K562 (cell line): ENCODE measurements around the gene PACS2. TPM values are rescaled to one million over a fixed set of nuclear protein-coding genes. Genes with fewer than 3 reads are reported as not detected.

ENCODE experiments used
- ATAC-seq: fragments of 200-7000 bp; cut with Tn5 transposase; 3 replicates; pipeline ENCODE4 v1.9.1; 2020; ENCODE audit warnings: moderate library complexity
- BruUV-seq: library from RNA; stranded (reverse); fragments of 400-500 nt; replicated peaks from 2 replicates; lab custom pipeline; 2021; lab: Mats Ljungman, UMichigan
- CTCF ChIA-PET: fragments of 300-600 bp; formaldehyde crosslinking; extraction: SDS; loops from one replicate; lab custom pipeline; 2021; ENCODE audit warnings: low intra/inter-chr PET ratio; lab: Yijun Ruan, JAX
- POLR2A ChIA-PET: fragments of 300-600, 350-650 bp; sonication (Branson Sonifier 250); formaldehyde crosslinking; extraction: SDS; loops from one replicate; lab custom pipeline; 2021; ENCODE audit warnings: antibody characterized with exemption, inconsistent platforms; lab: Yijun Ruan, JAX
- DNase-seq, 4 experiments: peaks; one replicate each; pipeline versions ENCODE4 v3.0.0 to v3.0.0-alpha.2; 2011 to 2018; ENCODE audit warnings: low spot score in 3 of 4, mixed read lengths in 3 of 4; ENCODE audit errors: extremely low read depth in 1 of 4
- FAIRE-seq: peaks from 2 replicates; lab custom pipeline; 2011; peaks lifted over from hg19 to GRCh38; lab: Jason Lieb, UNC
- H2AFZ ChIP-seq: 2 replicates; pipeline ENCODE4 v1.6.0; 2011; ENCODE audit warnings: low read depth, low read length, control low read depth, inconsistent platforms
- H3K27ac ChIP-seq: fragments of 200-600 bp; 3 replicates; pipeline ENCODE4 v1.8.0; 2011; ENCODE audit warnings: low read depth, mild to moderate bottlenecking, control low read depth, inconsistent platforms, low read length, moderate library complexity, mixed read lengths; ENCODE audit errors: extremely low read depth
- H3K27me3 ChIP-seq, 2 experiments: fragments of 300-600 bp in 1 of 2; 2 replicates in 1 of 2; 3 replicates in 1 of 2; pipeline versions ENCODE4 v1.6.0 to v1.8.0; 2011; ENCODE audit warnings: inconsistent platforms in 2 of 2, low read length in 2 of 2, mild to moderate bottlenecking in 1 of 2, mixed read lengths in 1 of 2, moderate library complexity in 1 of 2; ENCODE audit not compliant: control insufficient read depth in 2 of 2, insufficient read depth in 2 of 2
- H3K36me3 ChIP-seq: fragments of 300-600 bp; 3 replicates; pipeline ENCODE4 v1.8.0; 2011; ENCODE audit warnings: mild to moderate bottlenecking, low read length, inconsistent platforms; ENCODE audit not compliant: control insufficient read depth, insufficient read depth
- H3K4me1 ChIP-seq, 2 experiments: fragments of 200-600 bp in 1 of 2; replicated peaks in 1 of 2; 2 replicates in 1 of 2; 3 replicates in 1 of 2; pipeline versions ENCODE4 v1.5.1 to v1.8.0; 2011; ENCODE audit warnings: inconsistent platforms in 2 of 2, low read length in 2 of 2, mild to moderate bottlenecking in 1 of 2, mixed read lengths in 1 of 2, moderate library complexity in 1 of 2; ENCODE audit not compliant: control insufficient read depth in 2 of 2, insufficient read depth in 2 of 2
- H3K4me2 ChIP-seq: 2 replicates; pipeline ENCODE4 v1.6.1; 2011; ENCODE audit warnings: low read length, control low read depth, inconsistent platforms, mixed read lengths; ENCODE audit not compliant: insufficient read depth
- H3K4me3 ChIP-seq: fragments of 200-600 bp; sonication (generic), shearing (Covaris generic); 2 replicates; pipeline ENCODE4 v1.5.1; 2016; ENCODE audit warnings: control low read depth, inconsistent platforms
- H3K79me2 ChIP-seq: fragments of 200-600 bp; 3 replicates; pipeline ENCODE4 v1.8.0; 2011; ENCODE audit warnings: low read length, inconsistent platforms; ENCODE audit not compliant: control insufficient read depth, insufficient read depth
- H3K9ac ChIP-seq, 2 experiments: 2 replicates each; pipeline versions ENCODE4 v1.6.0 to v1.6.1; 2011; ENCODE audit warnings: low read depth in 2 of 2, low read length in 2 of 2, control low read depth in 1 of 2, inconsistent platforms in 1 of 2, mild to moderate bottlenecking in 1 of 2, mixed read lengths in 1 of 2; ENCODE audit not compliant: insufficient read depth in 1 of 2
- H3K9me1 ChIP-seq: one replicate; pipeline ENCODE4 v1.6.0; 2011; ENCODE audit warnings: inconsistent platforms, mild to moderate bottlenecking, low read length, moderate library complexity; ENCODE audit not compliant: control insufficient read depth, insufficient read depth
- H3K9me3 ChIP-seq: replicated peaks from 2 replicates; pipeline ENCODE4 v1.5.1; 2011; ENCODE audit warnings: low read depth, low read length, inconsistent platforms; ENCODE audit not compliant: control insufficient read depth, insufficient read depth
- H4K20me1 ChIP-seq: replicated peaks from 2 replicates; pipeline ENCODE4 v1.6.1; 2011; ENCODE audit warnings: low read length, inconsistent platforms, mixed read lengths; ENCODE audit not compliant: control insufficient read depth, insufficient read depth
- MED1 ChIP-seq: sonication (generic); formaldehyde crosslinking; IDR thresholded peaks from 2 replicates; pipeline ENCODE4 v1.8.1; 2023; ENCODE audit warnings: missing genetic modification reagents, borderline replicate concordance
- RBFOX2 ChIP-seq: fragments of 200-400 bp; formaldehyde crosslinking; IDR thresholded peaks from 2 replicates; pipeline ENCODE4 v1.6.1; 2017; ENCODE audit warnings: low read depth, mild to moderate bottlenecking, low read length, moderate library complexity
- RERE ChIP-seq: sonication (generic); formaldehyde crosslinking; IDR thresholded peaks from 2 replicates; pipeline ENCODE4 v1.8.0; 2023; ENCODE audit warnings: missing genetic modification reagents, mild to moderate bottlenecking, borderline replicate concordance
- SREBF1 ChIP-seq: fragments of 150-350 bp; IDR thresholded peaks from 2 replicates; pipeline ENCODE4 v1.6.1; 2014; ENCODE audit warnings: antibody characterized with exemption, low read depth, low read length, borderline replicate concordance
- TEAD1 ChIP-seq, 2 experiments: fragments of 450-650 bp in 1 of 2; sonication (generic) in 1 of 2; formaldehyde crosslinking; IDR thresholded peaks; 2 replicates each; pipeline versions ENCODE4 v1.4.0 to v1.8.0; 2020 to 2022; ENCODE audit warnings: mild to moderate bottlenecking in 2 of 2, missing genetic modification reagents in 1 of 2
- VEZF1 ChIP-seq: fragments of 200-800 bp; sonication (Bioruptor generic); IDR thresholded peaks from 2 replicates; pipeline ENCODE4 v1.6.1; 2017; ENCODE audit warnings: missing genetic modification characterization, missing compliant biosample characterization
- WGBS: fragments of 100-300 bp; shearing (Covaris generic); methylation state at CpG from one replicate; pipeline ENCODE4 v1.1.6; 2016; ENCODE audit warnings: low coverage, mixed read lengths; ENCODE audit not compliant: insufficient coverage; ENCODE audit errors: missing lambda C conversion rate; 5-methylcytosine and 5-hydroxymethylcytosine counted together
- in situ Hi-C: fragments of 300-500 bp; cut with MboI; formaldehyde crosslinking; loops from 4 replicates; pipeline ENCODE4 v1.15.0; 2018; ENCODE audit warnings: inconsistent platforms, mixed read lengths
- intact Hi-C: fragments of 100-400 bp; cut with micrococcal nuclease; formaldehyde crosslinking; loops from 2 replicates; pipeline ENCODE4 v1.14.2; 2022
- polyA plus RNA-seq, 8 experiments: library from polyadenylated mRNA; depleted of rRNA in 4 of 8; stranded (reverse) in 5 of 8; unstranded in 3 of 8; fragments of >200 nt; fragmentation: Nextera tagmentation in 2 of 8; fragmentation: Illumina TruSeq in 1 of 8; extraction: Ambion mirVana in 2 of 8; extraction: Trizol in 1 of 8; gene quantifications; 2 replicates each; pipeline versions ENCODE4 v1.2.1 to v1.2.3, GENCODE V29; 2011 to 2014; ENCODE audit warnings: inconsistent platforms in 1 of 8, missing spikeins in 1 of 8
- total RNA-seq, 7 experiments: library from RNA; depleted of rRNA in 6 of 7; stranded (reverse); fragments of >200 nt in 6 of 7; fragmentation: Illumina TruSeq in 2 of 7; extraction: Trizol in 2 of 7; gene quantifications; 2 replicates each; pipeline versions ENCODE4 v1.2.1 to v1.2.3, GENCODE V29; 2011 to 2021; ENCODE audit warnings: low replicate concordance in 1 of 7

PACS2 gene
- total and polyA plus RNA-seq, 9 of the 15 experiments (the other 6 are each of a cell fraction or from before 2014, with no cell fraction given) = 0.11 to 20.8 (median 9.9) TPM

GRCh38 chr14:105437723-105438500 is 123.4 kb downstream of the PACS2 start:
- BruUV-seq = no TSS peak
- Histone ChIP-seq H4K20me1 (peaks cover 8% of the 10 kb centered on the region; the same call in 1 of the 2 replicates), H3K79me2 (peaks cover 63% of the 10 kb centered on the region), H3K9me3 (no peaks in the 10 kb centered on the region), H3K27me3 (no peaks in the 10 kb centered on the region), H3K4me3 (no peak overlapping the region), H3K9ac (no peak overlapping the region; a peak in 1 of 4 replicates), H3K9me1 (no peaks in the 10 kb centered on the region), H2AFZ (no peak overlapping the region), H3K4me1 (peaks cover 0 to 50% of the 10 kb centered on the region in 2 experiments; a peak in 2 of 5 replicates), H3K27ac (no peak overlapping the region), H3K36me3 (peaks cover 51% of the 10 kb centered on the region; the same call in 1 of the 3 replicates), H3K4me2 (no peak overlapping the region)
- no peak for ATAC-seq
- ChIA-PET CTCF (no interaction called here), POLR2A (interaction anchor here (0.5 to 0.7 kb wide), 2 partner anchors 19 to 44 kb away, joined by 3 read pairs; no protein-coding TSS in a partner anchor)
- 94% methylated on average over 9 of the region's 18 CpGs for WGBS
- in situ Hi-C loops = no loop called here
- FAIRE-seq = no peak
- intact Hi-C loops = no loop called here
- no peak for TF ChIP-seq VEZF1 (CRISPR knock-in tag)
- TF ChIP-seq RBFOX2 = 0 out of 2 replicates have a peak, but pooled peaks have one; percentile 11
- no peak for TF ChIP-seq SREBF1
- no peak for TF ChIP-seq RERE
- TF ChIP-seq MED1 = no peak
- TF ChIP-seq TEAD1 (CRISPR knock-in tag; IDR thresholded peaks at IDR 0.05) = no peak
- DNase-seq = no peak
